ENCODE data around the gene CD300H.

GRCh38 chr17:74521701-74522201 is 45.6 kb downstream of the CD300H start:
- TF ChIP-seq, protein P1, sequence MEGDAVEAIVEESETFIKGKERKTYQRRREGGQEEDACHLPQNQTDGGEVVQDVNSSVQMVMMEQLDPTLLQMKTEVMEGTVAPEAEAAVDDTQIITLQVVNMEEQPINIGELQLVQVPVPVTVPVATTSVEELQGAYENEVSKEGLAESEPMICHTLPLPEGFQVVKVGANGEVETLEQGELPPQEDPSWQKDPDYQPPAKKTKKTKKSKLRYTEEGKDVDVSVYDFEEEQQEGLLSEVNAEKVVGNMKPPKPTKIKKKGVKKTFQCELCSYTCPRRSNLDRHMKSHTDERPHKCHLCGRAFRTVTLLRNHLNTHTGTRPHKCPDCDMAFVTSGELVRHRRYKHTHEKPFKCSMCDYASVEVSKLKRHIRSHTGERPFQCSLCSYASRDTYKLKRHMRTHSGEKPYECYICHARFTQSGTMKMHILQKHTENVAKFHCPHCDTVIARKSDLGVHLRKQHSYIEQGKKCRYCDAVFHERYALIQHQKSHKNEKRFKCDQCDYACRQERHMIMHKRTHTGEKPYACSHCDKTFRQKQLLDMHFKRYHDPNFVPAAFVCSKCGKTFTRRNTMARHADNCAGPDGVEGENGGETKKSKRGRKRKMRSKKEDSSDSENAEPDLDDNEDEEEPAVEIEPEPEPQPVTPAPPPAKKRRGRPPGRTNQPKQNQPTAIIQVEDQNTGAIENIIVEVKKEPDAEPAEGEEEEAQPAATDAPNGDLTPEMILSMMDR (IDR thresholded peaks at IDR 0.05; ENCODE audit: insufficient read depth, low read depth, low read length) = no peak
- TF ChIP-seq EZH2 (IDR thresholded peaks at IDR 0.05; ENCODE audit: insufficient read depth, low read length) = no peak
